NCI-H460 (cell line): Measurements from ENCODE around the gene SPTBN1. TPM values are rescaled to one million over a fixed set of nuclear protein-coding genes. Genes with fewer than 3 reads are reported as not detected.

ENCODE experiments used
- DNase-seq: peaks from one replicate; pipeline ENCODE4 v3.0.0-alpha.2; 2016; ENCODE audit warnings: low read depth; ENCODE audit errors: extremely low read depth
- total RNA-seq: library from RNA; depleted of rRNA; stranded (reverse); fragments of >200 nt; shearing (Covaris generic); gene quantifications from 2 replicates; pipeline ENCODE4 v1.2.3, GENCODE V29; 2014

The SPTBN1 gene
- total RNA-seq, 1 experiment from 2014 or later: 266 TPM

GRCh38 chr2:54570321-54570855 is 114.3 kb downstream of the SPTBN1 start:
- DNase-seq: no peak

- DNase-seq: peak; percentile 78
Measured at GRCh38 chr2:54570925-54571694, 115.0 kb downstream of the SPTBN1 start.

GRCh38 chr2:54572262-54572635 is 116.1 kb downstream of the SPTBN1 start:
- peak; percentile 90 for DNase-seq

- peak; percentile 88 for DNase-seq
Measured at GRCh38 chr2:54572636-54573536, 116.8 kb downstream of the SPTBN1 start.

- DNase-seq: no peak
Measured at GRCh38 chr2:54573537-54573919, 117.4 kb downstream of the SPTBN1 start.

GRCh38 chr2:54574107-54574859 is 118.2 kb downstream of the SPTBN1 start:
- DNase-seq: peak; percentile 87

GRCh38 chr2:54574860-54575247 is 118.7 kb downstream of the SPTBN1 start:
- DNase-seq: no peak

GRCh38 chr2:54575379-54575888 is 119.3 kb downstream of the SPTBN1 start:
- DNase-seq: no peak

GRCh38 chr2:54577035-54577434 is 120.9 kb downstream of the SPTBN1 start:
- DNase-seq: no peak

- no peak for DNase-seq
Measured at GRCh38 chr2:54577944-54578647, 122.0 kb downstream of the SPTBN1 start.

GRCh38 chr2:54578648-54579045 is 122.5 kb downstream of the SPTBN1 start:
- no peak for DNase-seq

GRCh38 chr2:54579061-54579681 is 123.0 kb downstream of the SPTBN1 start:
- DNase-seq: no peak

GRCh38 chr2:54579682-54580620 is 123.8 kb downstream of the SPTBN1 start:
- no peak for DNase-seq

- no peak for DNase-seq
Measured at GRCh38 chr2:54581326-54582039, 125.4 kb downstream of the SPTBN1 start.

GRCh38 chr2:54582987-54583386 is 126.9 kb downstream of the SPTBN1 start:
- no peak for DNase-seq

- DNase-seq: no peak
Measured at GRCh38 chr2:54584598-54584997, 128.5 kb downstream of the SPTBN1 start.

- DNase-seq: no peak
Measured at GRCh38 chr2:54585136-54585733, 129.1 kb downstream of the SPTBN1 start.
